GM12872 (cell line): ENCODE data around the gene BICDL1.

Source experiments
- CTCF ChIP-seq: IDR thresholded peaks from 3 replicates; pipeline ENCODE4 v1.5.1; 2011; ENCODE audit warnings: low read depth, mild to moderate bottlenecking, low read length, moderate library complexity; ENCODE audit not compliant: insufficient read depth

BICDL1 gene

DNA sequence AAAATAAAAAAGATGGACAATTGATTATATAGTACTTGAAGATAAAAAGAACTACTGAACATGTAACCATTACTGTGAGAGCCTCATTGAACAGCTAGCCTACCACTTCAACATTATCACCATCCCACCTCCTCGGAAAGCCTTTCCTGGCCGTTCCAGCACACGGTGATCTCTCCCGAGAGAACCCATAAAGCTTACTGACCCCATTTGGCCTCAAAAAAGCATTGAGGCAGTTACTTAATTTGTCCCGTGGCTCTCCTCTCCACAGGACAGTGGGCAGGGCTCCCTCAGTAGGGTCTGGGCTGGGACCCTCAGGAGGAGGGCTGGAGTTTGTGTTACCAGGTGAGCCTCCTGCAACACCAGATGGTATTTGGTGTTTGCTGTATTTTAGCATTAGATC, 71.7 kb downstream of the BICDL1 start:
- TF ChIP-seq CTCF = no peak

DNA sequence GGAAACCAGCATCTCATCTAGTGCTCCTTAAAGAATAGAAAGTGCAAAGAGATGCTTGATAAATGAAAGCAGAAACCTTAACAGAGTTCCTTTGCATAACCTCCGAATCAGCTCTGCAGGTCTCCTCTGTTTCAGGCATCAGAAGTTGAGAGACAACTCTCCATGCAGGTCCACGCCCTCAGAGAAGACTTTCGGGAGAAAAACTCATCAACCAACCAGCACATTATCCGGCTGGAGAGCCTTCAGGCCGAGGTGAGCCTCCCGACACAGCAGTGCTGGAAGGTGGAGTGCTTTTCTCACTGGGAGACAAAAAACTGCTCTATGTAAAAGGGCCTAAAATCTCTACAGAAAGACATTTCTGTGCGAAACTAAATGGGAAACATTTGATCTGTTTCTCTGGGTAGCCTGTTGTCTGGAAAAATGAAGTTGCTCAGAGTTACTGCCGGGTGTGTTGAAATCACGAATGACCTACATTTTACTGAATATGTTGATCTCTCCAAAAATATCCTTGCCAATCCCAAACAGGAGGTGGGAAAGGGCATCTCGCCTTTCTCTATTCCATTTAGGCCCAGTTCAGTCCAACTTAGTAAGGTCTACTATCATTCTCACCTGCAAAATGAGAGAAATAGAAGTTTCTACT, 72.7 kb downstream of the BICDL1 start:
- TF ChIP-seq CTCF = no peak

- TF ChIP-seq CTCF = no peak
Observed at GRCh38 chr12:120062976-120063579, 74.0 kb downstream of the BICDL1 start.

DNA sequence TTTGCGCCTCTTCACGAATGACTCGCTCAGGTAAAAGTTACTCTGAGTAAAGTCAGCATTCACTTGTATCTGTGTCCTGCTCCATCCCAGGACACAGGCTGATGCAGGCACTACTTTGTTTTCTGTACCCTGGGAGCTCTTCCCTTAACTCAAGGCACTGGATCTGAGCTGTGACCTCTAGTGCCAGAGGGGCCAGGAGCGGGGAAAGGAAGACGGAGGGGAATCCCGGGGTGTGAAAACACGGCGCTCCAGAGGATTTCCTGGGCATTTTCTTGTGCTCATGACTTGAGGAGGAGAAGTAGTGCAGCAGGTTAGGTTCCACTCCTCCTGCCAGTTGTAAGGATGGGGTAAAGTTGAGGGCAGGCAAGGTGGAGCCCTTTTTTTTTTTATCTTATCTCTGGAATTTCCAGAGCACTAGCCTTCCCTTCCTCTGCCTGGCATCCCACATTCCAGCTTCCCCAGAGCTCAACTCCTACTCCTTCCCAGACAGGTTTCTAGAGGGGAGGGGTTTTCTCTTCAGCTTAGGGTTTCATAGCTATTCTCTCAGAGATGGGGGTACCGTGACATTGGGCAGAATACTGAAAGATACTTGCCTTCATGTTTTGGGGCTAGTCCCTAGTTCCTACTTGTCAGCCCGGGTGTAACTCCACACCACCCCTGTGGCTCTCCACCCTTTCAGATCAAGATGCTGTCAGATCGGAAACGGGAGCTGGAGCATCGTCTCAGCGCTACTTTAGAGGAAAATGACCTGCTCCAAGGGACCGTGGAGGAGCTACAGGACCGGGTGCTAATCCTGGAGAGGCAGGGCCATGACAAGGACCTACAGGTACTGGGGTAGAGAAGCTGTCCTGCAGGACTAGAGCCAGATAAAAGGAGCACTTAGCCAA, 75.3 kb downstream of the BICDL1 start:
- TF ChIP-seq CTCF = no peak

- no peak for TF ChIP-seq CTCF
Observed at GRCh38 chr12:120065472-120065871, 76.4 kb downstream of the BICDL1 start.

GRCh38 chr12:120066341-120066740, 77.3 kb downstream of the BICDL1 start:
- no peak for TF ChIP-seq CTCF

- no peak for TF ChIP-seq CTCF
Observed at GRCh38 chr12:120067084-120067869, 78.2 kb downstream of the BICDL1 start.
